ENCODE data around the gene PUM1. TPM values are rescaled to one million over a fixed set of nuclear protein-coding genes. Genes with fewer than 3 reads are reported as not detected.

PUM1 gene
- total RNA-seq, 4 donors from 2014 or later, result 118 to 191 (median 132) TPM

DNA sequence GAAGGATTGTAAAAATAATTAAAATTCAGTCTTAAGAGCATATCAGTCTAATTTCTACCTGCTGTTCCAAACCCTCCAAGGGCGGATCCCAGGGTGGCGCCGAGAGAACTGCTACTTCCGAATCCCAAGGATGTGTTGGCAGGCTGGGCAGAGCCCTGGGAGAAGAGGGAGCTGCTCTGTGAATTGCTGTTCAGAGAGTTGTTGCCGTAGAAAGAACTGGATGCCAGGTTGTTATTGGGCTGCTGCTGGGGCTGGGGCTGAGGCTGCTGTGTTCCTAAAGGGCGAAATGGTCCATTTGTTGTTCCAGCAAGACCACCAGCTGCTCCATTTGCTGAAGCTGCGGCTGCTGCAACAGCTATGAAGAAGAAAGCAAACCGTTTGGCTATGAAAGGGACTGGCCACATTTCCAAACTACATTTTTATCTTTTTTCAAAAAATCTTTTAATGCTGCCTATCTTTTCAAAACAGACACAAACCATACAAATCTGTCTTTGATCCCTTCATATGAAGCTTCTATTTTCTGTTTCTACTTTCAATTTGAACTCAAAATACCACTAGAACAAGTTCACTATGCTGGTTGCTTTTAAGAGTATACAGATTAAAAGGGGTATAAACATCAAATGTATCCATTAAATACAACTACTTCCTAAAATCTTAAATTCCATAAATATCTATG, 99.5 kb downstream of the PUM1 start:
- intact Hi-C loops (cut with DNase I), result no loop called here
- H3K9me3 ChIP-seq, result no peaks in the 10 kb centered on the region
- H3K27me3 ChIP-seq, result no peaks in the 10 kb centered on the region
- H3K4me3 ChIP-seq (replicated peaks in 1 of 3), result no peak overlapping the region
- TF ChIP-seq, protein P1, sequence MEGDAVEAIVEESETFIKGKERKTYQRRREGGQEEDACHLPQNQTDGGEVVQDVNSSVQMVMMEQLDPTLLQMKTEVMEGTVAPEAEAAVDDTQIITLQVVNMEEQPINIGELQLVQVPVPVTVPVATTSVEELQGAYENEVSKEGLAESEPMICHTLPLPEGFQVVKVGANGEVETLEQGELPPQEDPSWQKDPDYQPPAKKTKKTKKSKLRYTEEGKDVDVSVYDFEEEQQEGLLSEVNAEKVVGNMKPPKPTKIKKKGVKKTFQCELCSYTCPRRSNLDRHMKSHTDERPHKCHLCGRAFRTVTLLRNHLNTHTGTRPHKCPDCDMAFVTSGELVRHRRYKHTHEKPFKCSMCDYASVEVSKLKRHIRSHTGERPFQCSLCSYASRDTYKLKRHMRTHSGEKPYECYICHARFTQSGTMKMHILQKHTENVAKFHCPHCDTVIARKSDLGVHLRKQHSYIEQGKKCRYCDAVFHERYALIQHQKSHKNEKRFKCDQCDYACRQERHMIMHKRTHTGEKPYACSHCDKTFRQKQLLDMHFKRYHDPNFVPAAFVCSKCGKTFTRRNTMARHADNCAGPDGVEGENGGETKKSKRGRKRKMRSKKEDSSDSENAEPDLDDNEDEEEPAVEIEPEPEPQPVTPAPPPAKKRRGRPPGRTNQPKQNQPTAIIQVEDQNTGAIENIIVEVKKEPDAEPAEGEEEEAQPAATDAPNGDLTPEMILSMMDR (IDR thresholded peaks at IDR 0.05), result no peak
- TF ChIP-seq POLR2A (IDR thresholded peaks at IDR 0.05), result no peak
- 85 to 92% methylated on average over 8 of the region's 8 CpGs for WGBS, 2 donors
- no peak for DNase-seq
- no peak overlapping the region for H3K27ac ChIP-seq
- peaks cover 23 to 26% of the 10 kb centered on the region in 2 donors for H3K36me3 ChIP-seq
- peaks cover 26 to 39% of the 10 kb centered on the region in 2 donors for H3K4me1 ChIP-seq

DNA sequence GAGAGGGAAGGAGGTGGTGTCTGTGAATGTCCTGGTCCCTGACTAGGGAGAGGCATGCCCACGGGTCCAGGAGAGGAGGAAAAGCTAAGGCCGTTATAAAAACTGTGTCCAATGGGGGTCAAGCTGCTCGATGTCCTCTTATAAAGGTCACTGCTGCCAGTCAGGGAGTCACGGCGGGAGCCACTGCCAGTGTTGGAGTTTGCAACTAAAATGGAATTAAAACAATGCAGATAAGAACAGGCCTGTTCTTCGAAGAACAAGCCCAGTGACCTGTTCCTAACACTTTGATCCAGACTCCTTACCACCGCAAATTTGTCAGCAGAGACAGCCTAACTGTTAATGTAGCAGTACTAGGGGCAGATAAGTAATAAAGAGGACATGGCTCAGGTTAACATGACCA, 100.8 kb downstream of the PUM1 start:
- no peak for DNase-seq
- Histone ChIP-seq H3K36me3 (peaks cover 23 to 26% of the 10 kb centered on the region in 2 donors), H3K27me3 (no peaks in the 10 kb centered on the region), H3K9me3 (no peaks in the 10 kb centered on the region), H3K4me3 (replicated peaks in 1 of 3) (no peak overlapping the region), H3K4me1 (peaks cover 29 to 36% of the 10 kb centered on the region in 2 donors), H3K27ac (no peak overlapping the region)
- 62 to 69% methylated on average over 7 of the region's 7 CpGs for WGBS, 2 donors
- intact Hi-C loops (cut with DNase I), result no loop called here
- TF ChIP-seq, protein P1 (IDR thresholded peaks at IDR 0.05), result no peak
- no peak for TF ChIP-seq POLR2A (IDR thresholded peaks at IDR 0.05)

- H3K9me3 ChIP-seq, result no peaks in the 10 kb centered on the region
- DNase-seq, result no peak
- no peak overlapping the region for H3K4me3 ChIP-seq (replicated peaks in 1 of 3)
- H3K27me3 ChIP-seq, result no peaks in the 10 kb centered on the region
- no peak for TF ChIP-seq POLR2A (IDR thresholded peaks at IDR 0.05)
- TF ChIP-seq, protein P1 (IDR thresholded peaks at IDR 0.05), result no peak
- H3K4me1 ChIP-seq, result peaks cover 27 to 29% of the 10 kb centered on the region in 2 donors
- 82 to 84% methylated on average over 6 of the region's 6 CpGs for WGBS, 2 donors
- peak overlapping the region in 1 of 3 donors; percentile 26 for H3K27ac ChIP-seq
- intact Hi-C loops (cut with DNase I), result no loop called here
- peaks cover 18 to 21% of the 10 kb centered on the region in 2 donors for H3K36me3 ChIP-seq
Observed at GRCh38 chr1:30962609-30963508, 102.7 kb downstream of the PUM1 start.

DNA sequence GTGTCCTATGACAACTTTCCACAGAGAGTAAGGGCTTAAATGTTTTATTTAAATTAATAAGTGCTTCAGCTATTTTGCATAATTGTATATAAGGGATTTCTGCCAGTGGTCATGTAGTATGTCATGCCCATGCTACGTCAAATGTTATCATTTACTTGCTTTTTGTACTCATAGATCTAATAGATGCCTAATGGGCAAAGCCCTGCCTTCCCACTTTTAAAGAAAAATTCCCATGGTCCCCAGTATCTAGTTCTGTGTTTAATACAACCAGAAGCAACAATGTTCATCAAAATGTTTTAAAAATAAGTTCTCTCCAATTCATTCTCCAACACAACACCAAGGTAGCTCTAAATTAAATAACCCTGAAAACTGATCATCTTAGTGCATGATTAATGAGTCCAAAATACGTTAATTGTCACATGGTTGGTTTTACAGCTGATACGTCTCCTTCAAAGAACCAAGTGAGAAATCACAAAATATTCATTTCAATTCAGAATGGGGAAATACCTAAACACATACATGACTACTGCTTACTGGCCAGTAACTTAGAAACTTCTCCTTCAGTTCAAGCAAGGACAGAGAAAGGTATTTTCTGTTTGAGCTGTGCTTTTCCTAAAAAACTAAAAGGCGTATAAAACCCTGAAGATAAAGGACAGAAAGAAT, 107.8 kb downstream of the PUM1 start:
- H3K27ac ChIP-seq, result no peak overlapping the region
- peaks cover 0 to 6% of the 10 kb centered on the region in 2 donors for H3K36me3 ChIP-seq
- 94 to 96% methylated on average over 4 of the region's 4 CpGs for WGBS, 2 donors
- TF ChIP-seq POLR2A (IDR thresholded peaks at IDR 0.05), result no peak
- TF ChIP-seq, protein P1 (IDR thresholded peaks at IDR 0.05), result no peak
- intact Hi-C loops (cut with DNase I), result no loop called here
- H3K9me3 ChIP-seq, result no peaks in the 10 kb centered on the region
- H3K27me3 ChIP-seq, result no peaks in the 10 kb centered on the region
- H3K4me1 ChIP-seq, result peaks cover 5 to 13% of the 10 kb centered on the region in 2 donors
- no peak for DNase-seq
- no peak overlapping the region for H3K4me3 ChIP-seq (replicated peaks in 1 of 3)

Measured in thyroid gland (tissue), 4 donors.